HG02852 (cell line): ENCODE data around the gene PARP3.
A peak's percentile ranks its signal among the peaks of the same experiment; 100 is the strongest.

Experiments used
- ATAC-seq: cut with Tn5 transposase; IDR thresholded peaks from one replicate; pipeline ENCODE4 v1.9.1; 2021; ENCODE audit warnings: mild to moderate bottlenecking, moderate library complexity; ENCODE audit not compliant: unreplicated experiment

PARP3 gene

GRCh38 chr3:51966016-51966415 lies 23.9 kb downstream of the PARP3 start:
- no peak for ATAC-seq

GRCh38 chr3:51966486-51966885 lies 24.3 kb downstream of the PARP3 start:
- ATAC-seq, result no peak

GRCh38 chr3:51966922-51967383 lies 24.8 kb downstream of the PARP3 start:
- ATAC-seq, result peak; percentile 53

GRCh38 chr3:51967384-51968169 lies 25.4 kb downstream of the PARP3 start, which contains the start of gene PCBP4:
Gene PCBP4, minus strand, starts transcription at chr3:51967454. Its CDS starts 6,214 bp downstream, at chr3:51961240.
- peak; percentile 64 for ATAC-seq

- ATAC-seq, result peak; percentile 7
Observed at GRCh38 chr3:51968170-51968775, 26.1 kb downstream of the PARP3 start.

GRCh38 chr3:51968883-51969678 lies 26.9 kb downstream of the PARP3 start:
- no peak for ATAC-seq

- ATAC-seq, result no peak
Observed at GRCh38 chr3:51969841-51970240, 27.7 kb downstream of the PARP3 start.

GRCh38 chr3:51970606-51971300 lies 28.6 kb downstream of the PARP3 start:
- no peak for ATAC-seq

- no peak for ATAC-seq
Observed at GRCh38 chr3:51971350-51971749, 29.2 kb downstream of the PARP3 start.

GRCh38 chr3:51974277-51974962 lies 32.3 kb downstream of the PARP3 start:
- ATAC-seq, result peak; percentile 6

- peak; percentile 64 for ATAC-seq
Observed at GRCh38 chr3:51974963-51975851, 33.0 kb downstream of the PARP3 start, which contains the start of gene ABHD14A. Gene ABHD14A, plus strand, starts transcription at chr3:51975064. Its CDS starts 72 bp downstream, at chr3:51975136.

GRCh38 chr3:51975852-51976549 lies 33.8 kb downstream of the PARP3 start:
- no peak for ATAC-seq

- no peak for ATAC-seq
Observed at GRCh38 chr3:51977446-51978142, 35.4 kb downstream of the PARP3 start.

GRCh38 chr3:51978143-51978502 lies 36.0 kb downstream of the PARP3 start:
- ATAC-seq, result no peak

- ATAC-seq, result no peak
Observed at GRCh38 chr3:51980253-51980652, 38.1 kb downstream of the PARP3 start.

GRCh38 chr3:51982352-51982837 lies 40.2 kb downstream of the PARP3 start:
- ATAC-seq, result peak; percentile 38

- ATAC-seq, result peak; percentile 75
Observed at GRCh38 chr3:51982838-51983577, 40.8 kb downstream of the PARP3 start, which contains the start of gene ACY1. Gene ACY1, plus strand, starts transcription at chr3:51983535. Its CDS starts 530 bp downstream, at chr3:51984065.
